Adrenal gland (tissue), 12 donors: ENCODE measurements around the gene C21orf58. TPM values are rescaled to one million over a fixed set of nuclear protein-coding genes. Genes with fewer than 3 reads are reported as not detected.
A peak's percentile ranks its signal among the peaks of the same experiment; 100 is the strongest.

Experiments used
- DNase-seq, 7 donors: peaks; one replicate each; pipeline ENCODE4 v3.0.0-alpha.2; 2019 to 2020
- H3K27ac ChIP-seq, 5 donors: fragments of 200-600 bp; sonication (generic) in 4 of 5; 1 replicate in 3 of 5; 2 replicates in 2 of 5; pipeline versions ENCODE4 v1.5.1 to v1.8.0; 2016 to 2020; ENCODE audit warnings: mild to moderate bottlenecking in 1 of 5
- H3K27me3 ChIP-seq: fragments of 200-600 bp; 2 replicates; pipeline ENCODE4 v1.8.0; 2021
- H3K36me3 ChIP-seq, 2 donors: fragments of 200-600 bp; replicated peaks in 1 of 2; 1 replicate in 1 of 2; 2 replicates in 1 of 2; pipeline versions ENCODE4 v1.5.1 to v1.8.0; 2018 to 2022
- H3K4me1 ChIP-seq, 2 donors: fragments of 200-600 bp; replicated peaks in 1 of 2; 1 replicate in 1 of 2; 2 replicates in 1 of 2; pipeline versions ENCODE4 v1.5.1 to v1.8.0; 2018 to 2021
- H3K4me3 ChIP-seq, 4 donors: fragments of 200-600 bp; sonication (generic) in 3 of 4; one replicate each; pipeline ENCODE4 v1.5.1; 2016 to 2018
- H3K9me3 ChIP-seq, 3 donors: fragments of 200-600 bp; sonication (generic) in 1 of 3; replicated peaks in 1 of 3; 1 replicate in 2 of 3; 2 replicates in 1 of 3; pipeline versions ENCODE4 v1.5.1 to v1.8.0; 2016 to 2021
- CTCF ChIP-seq, 6 experiments: fragments of 450-650 bp in 4 of 6; fragments of 200-600 bp in 2 of 6; sonication (generic) in 1 of 6; IDR thresholded peaks; 1 replicate in 5 of 6; 2 replicates in 1 of 6; pipeline versions ENCODE4 v1.5.1 to v1.8.0; 2016 to 2021; ENCODE audit warnings: antibody characterized with exemption in 6 of 6, mild to moderate bottlenecking in 2 of 6, moderate library complexity in 1 of 6
- POLR2A ChIP-seq, 2 donors: fragments of 450-650 bp; IDR thresholded peaks; one replicate each; pipeline ENCODE4 v1.6.1; 2017; ENCODE audit warnings: antibody characterized with exemption in 2 of 2, mild to moderate bottlenecking in 2 of 2, moderate library complexity in 1 of 2
- WGBS, 4 donors: extraction: QIAGEN DNeasy Blood & Tissue Kit in 2 of 4; methylation state at CpG; one replicate each; pipeline versions ENCODE4 v1.1.5 to v1.1.7; 2013 to 2017; 5-methylcytosine and 5-hydroxymethylcytosine counted together
- intact Hi-C, 2 donors: fragments of 100-400 bp; cut with DNase I; formaldehyde crosslinking; loops; one replicate each; pipeline versions ENCODE4 v1.14.1 to v1.15.0; 2022 to 2023
- polyA plus RNA-seq, 3 donors: library from polyadenylated mRNA; stranded (reverse); fragments of 200-250 nt in 2 of 3; fragments of 350-450 nt in 1 of 3; fragmentation: Illumina TruSeq in 1 of 3; extraction: RNeasy Lipid Tissue Mini Kit (QIAGEN cat#74804) in 1 of 3; gene quantifications; one replicate each; pipeline ENCODE4 v1.2.3, GENCODE V29; 2013 to 2014
- total RNA-seq, 9 donors: library from RNA; depleted of rRNA in 4 of 9; stranded (reverse); fragments of >200 nt in 4 of 9; fragments of 120-200 nt in 1 of 9; fragmentation: NEBNext Ultra II Directional in 1 of 9; extraction: Animal tissue kit (Norgen Biotek cat#: 25700) in 1 of 9; gene quantifications; one replicate each; pipeline versions ENCODE4 v1.1.0 to v1.2.4, GENCODE V29; 2013 to 2023
- donor health status: healthy with polysubstance abuse.
- donor health status: Bipolar disorder and iron deficiency.
- donor health status: DM: yes; HTN: yes; CAD: no.
- donor health status: DM: no; HTN: no; CAD: no.
- donor health status: DM: no; HTN: no; CAD: no.
- donor health status: DM: yes; HTN: yes; CAD: no.

The C21orf58 gene
- total and polyA plus RNA-seq, 12 donors = 0.46 to 15.0 (median 2.3) TPM

- intact Hi-C loops = no loop called here
- Histone ChIP-seq H3K9me3 (no peaks in the 10 kb centered on the region), H3K4me3 (peak overlapping the region in 2 of 4 donors; percentile 28 to 42), H3K27ac (peak overlapping the region in 2 of 5 donors; percentile 40 to 52), H3K4me1 (no peaks in the 10 kb centered on the region), H3K27me3 (no peaks in the 10 kb centered on the region), H3K36me3 (no peaks in the 10 kb centered on the region)
- no peak for DNase-seq
- 9 to 15% (median 13%) methylated on average over 39 to 84 of the region's 84 CpGs for WGBS, 4 donors
- TF ChIP-seq POLR2A (IDR thresholded peaks at IDR 0.05) (no peak), CTCF (IDR thresholded peaks at IDR 0.05) (no peak)
Measured at GRCh38 chr21:46297338-46298271, 26.1 kb downstream of the C21orf58 start.

DNA sequence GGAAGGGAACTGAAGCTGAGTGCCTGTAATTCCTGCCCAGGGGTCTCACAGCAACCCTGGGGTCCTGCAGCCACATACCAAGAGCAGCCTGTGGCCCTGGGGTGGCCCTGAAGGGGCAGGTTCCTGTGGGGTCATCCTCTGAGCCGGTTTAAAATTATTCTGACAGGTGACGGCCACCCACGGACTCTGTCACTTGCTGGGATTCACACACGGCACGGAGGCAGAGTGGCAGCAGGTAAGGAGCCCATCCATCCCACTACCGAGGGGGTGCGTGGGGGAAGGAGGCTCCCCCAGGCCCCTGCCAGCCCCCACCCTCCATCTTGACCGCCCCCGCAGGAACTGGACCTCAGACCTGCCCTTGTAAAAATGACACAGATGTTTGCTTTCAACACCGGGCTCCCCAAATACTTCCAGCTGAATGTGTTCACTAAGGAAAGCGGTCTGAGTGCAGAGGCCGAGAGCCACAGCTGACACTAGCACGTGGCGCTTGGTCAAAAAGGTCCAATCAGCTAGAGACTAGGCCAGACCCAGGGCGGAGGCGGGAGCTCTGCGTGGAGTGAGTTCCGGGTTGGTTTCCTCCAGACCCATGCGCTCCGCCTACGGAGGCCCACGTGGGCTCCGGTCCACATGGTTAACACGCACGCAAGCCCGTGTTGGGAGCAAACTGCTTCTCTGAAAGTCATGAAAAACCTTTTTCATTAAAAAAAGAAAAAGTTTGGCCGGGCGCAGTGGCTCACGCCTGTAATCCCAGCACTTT, 27.5 kb downstream of the C21orf58 start:
- Histone ChIP-seq H3K27ac (peak overlapping the region in 1 of 5 donors; percentile 37), H3K36me3 (peaks cover 0 to 8% of the 10 kb centered on the region in 2 donors), H3K27me3 (no peaks in the 10 kb centered on the region), H3K4me1 (no peaks in the 10 kb centered on the region), H3K4me3 (no peak overlapping the region), H3K9me3 (no peaks in the 10 kb centered on the region)
- intact Hi-C loops = no loop called here
- TF ChIP-seq CTCF (IDR thresholded peaks at IDR 0.05) = no peak
- no peak for TF ChIP-seq POLR2A (IDR thresholded peaks at IDR 0.05)
- DNase-seq = peak in 6 of 7 donors; percentile 39 to 84 (median 64)
- WGBS, 4 donors = 51 to 76% (median 68%) methylated on average over 9 to 29 of the region's 29 CpGs

GRCh38 chr21:46295177-46295770, 28.4 kb downstream of the C21orf58 start:
- no peaks in the 10 kb centered on the region for H3K27me3 ChIP-seq

More at GRCh38 chr21:46295177-46295770, 28.4 kb downstream of the C21orf58 start:
- intact Hi-C loops = no loop called here
- H3K4me1 ChIP-seq = no peaks in the 10 kb centered on the region
- no peaks in the 10 kb centered on the region for H3K9me3 ChIP-seq
- 45 to 62% (median 50%) methylated on average over 6 to 9 of the region's 9 CpGs for WGBS, 4 donors
- TF ChIP-seq POLR2A (IDR thresholded peaks at IDR 0.05) (no peak), CTCF (IDR thresholded peaks at IDR 0.05) (no peak)
- peaks cover 0 to 8% of the 10 kb centered on the region in 2 donors for H3K36me3 ChIP-seq
- H3K27ac ChIP-seq = peak overlapping the region in 1 of 5 donors; percentile 5
- no peak overlapping the region for H3K4me3 ChIP-seq
- DNase-seq = no peak
